Stimulated activated CD8-positive, alpha-beta memory T cell treated with anti-CD3 and anti-CD28 coated beads, Interleukin-15, amount 100 ng/mL, for 48 hours (primary cell): ENCODE measurements around the gene TBX21.
A peak's percentile ranks its signal among the peaks of the same experiment; 100 is the strongest.

Source experiments
- DNase-seq, 2 donors: peaks; one replicate each; pipeline ENCODE4 v3.0.0-alpha.2; 2020; ENCODE audit warnings: low read depth in 2 of 2

Gene TBX21

DNA sequence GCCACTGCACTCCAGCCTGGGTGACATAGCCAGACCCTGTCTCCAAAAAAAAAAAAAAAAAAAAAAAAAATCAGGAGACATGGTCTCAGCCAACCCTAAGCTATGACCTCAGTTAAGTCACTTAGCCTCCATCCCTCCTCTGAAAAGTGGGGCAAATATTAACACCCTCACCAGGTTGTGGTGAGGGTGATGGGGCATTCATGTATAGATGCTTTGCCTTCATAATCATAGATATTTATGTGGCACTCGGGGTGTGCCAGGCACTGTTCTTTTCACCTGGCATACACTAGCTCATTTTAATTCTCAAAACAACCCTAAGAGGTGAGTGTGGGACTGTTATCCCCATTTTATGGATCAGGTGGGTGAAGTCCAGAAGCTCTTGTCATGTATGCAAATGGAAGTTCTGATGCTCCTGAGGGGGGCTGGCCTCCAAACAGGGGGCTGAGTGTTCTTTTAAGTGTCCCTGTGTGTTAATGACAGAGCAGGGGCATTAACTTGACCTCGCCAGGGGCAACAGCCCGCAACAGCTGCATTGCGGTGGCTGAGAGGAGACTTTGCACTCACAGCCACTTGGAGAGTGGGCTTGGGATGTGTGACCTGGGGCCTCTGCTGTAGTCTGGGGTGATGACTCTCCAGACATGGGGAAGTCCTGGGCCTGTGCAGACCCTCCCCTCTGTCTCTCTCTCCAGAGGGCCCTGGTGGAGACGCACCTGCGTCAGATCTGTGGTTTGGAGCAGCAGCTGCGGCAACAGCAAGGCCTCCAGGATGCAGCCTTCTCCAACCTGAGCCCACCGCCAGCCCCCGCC lies 34.9 kb upstream of the TBX21 start:
- no peak for DNase-seq

DNA sequence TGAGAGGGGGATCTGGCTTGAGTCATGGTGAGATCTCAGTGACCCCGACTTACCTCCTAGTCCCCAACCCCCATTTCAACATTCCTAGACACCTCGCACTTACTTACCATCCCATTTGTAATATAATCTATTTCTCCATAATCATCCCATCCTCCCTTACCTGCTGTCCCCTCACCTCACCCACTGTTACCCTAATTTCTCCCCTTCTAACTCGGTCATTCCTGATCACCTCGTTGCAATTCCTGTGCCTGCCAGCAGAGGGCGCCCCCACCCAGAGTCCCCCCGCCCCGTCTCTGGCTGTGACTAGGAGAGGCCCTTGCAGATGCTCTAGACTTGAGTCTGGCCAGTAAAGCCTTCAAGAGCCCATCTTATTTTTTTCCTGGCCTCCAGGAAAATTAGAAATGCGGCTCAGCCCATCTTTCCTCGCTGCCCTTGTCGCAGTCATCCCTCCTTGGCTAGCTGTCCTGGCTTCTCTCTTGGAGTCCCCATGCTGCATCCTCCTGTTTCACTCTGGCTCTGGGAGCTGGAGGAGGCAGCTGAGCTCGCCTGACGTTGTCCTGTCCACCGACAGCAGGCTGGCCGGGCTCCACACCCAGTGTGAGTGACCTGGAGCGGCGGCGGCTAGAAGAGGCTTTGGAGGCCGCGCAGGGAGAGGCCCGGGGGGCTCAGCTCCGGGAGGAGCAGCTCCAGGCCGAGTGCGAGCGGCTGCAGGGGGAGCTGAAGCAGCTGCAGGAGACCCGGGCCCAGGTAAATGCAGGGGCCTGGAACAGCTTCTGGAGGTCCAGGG lies 34.1 kb upstream of the TBX21 start:
- DNase-seq = peak; percentile 62 to 71

DNA sequence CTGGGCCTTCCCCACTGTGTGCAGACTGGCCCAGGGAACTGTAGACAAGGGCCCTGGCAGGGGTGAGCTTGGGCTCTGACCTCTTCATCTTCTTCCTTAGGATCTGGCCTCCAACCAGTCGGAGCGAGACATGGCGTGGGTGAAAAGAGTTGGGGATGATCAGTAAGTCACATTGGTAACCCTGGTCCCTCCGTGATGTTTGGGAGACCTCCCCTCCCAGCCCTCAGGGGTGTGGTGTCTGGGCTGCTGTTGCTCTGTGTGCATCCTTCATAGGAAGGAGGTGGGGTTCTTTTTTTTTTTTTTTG lies 33.5 kb upstream of the TBX21 start:
- no peak for DNase-seq

GRCh38 chr17:47700471-47701449 lies 32.3 kb upstream of the TBX21 start:
- DNase-seq = no peak

DNA sequence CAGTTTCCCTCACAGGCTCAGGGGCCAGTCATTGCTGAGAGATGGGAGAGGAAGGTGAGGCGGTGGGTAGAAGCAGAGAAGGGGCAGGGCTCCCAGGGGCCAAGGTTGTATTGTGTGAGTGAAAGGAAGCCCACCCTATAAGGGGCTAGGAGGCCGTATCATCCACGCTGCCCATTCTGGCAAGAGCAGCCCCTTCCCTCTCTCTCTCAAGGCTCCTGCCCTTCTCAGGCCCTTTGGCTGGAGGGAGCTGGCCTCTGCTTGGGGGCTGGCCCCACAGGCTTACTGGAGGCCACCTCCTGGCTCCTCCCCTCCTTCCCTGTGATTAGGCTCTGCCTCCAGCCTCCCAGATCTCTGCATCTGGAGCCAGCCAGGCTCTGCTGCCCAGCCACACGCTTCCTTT lies 31.4 kb upstream of the TBX21 start:
- no peak for DNase-seq

GRCh38 chr17:47702391-47702995 lies 30.5 kb upstream of the TBX21 start:
- no peak for DNase-seq

GRCh38 chr17:47703191-47703591 lies 29.8 kb upstream of the TBX21 start:
- peak; percentile 54 to 71 for DNase-seq

- no peak for DNase-seq
Observed at GRCh38 chr17:47703671-47704070, 29.4 kb upstream of the TBX21 start.

- no peak for DNase-seq
Observed at GRCh38 chr17:47704116-47704515, 28.9 kb upstream of the TBX21 start.

DNA sequence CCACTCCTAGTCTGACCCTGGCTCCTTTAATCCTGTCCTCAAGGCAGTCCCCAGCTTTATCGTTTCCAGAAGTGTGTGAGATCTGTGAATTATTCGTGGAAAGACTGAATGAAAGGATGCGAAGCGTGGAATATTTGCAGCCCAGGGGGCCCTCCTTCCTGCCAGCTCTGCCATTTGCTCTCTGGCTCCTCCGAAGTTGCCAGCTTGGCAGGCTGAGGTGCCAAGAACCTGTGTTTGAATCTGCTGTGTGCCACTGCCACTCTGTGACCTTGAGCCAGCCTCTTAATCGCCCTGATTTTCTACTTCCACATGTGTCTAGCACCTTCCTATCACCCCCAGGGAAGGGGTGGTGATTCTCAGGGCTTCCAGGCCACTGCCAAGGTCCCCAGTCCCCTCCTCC lies 28.3 kb upstream of the TBX21 start:
- DNase-seq = no peak

GRCh38 chr17:47705536-47706530 lies 27.2 kb upstream of the TBX21 start:
- DNase-seq = peak in 1 of 2 donors; percentile 51

GRCh38 chr17:47707056-47707804 lies 25.8 kb upstream of the TBX21 start:
- no peak for DNase-seq

GRCh38 chr17:47707884-47708283 lies 25.2 kb upstream of the TBX21 start:
- DNase-seq = no peak

GRCh38 chr17:47708312-47708863 lies 24.6 kb upstream of the TBX21 start:
- DNase-seq = no peak

GRCh38 chr17:47708864-47709541 lies 24.0 kb upstream of the TBX21 start:
- DNase-seq = no peak

DNA sequence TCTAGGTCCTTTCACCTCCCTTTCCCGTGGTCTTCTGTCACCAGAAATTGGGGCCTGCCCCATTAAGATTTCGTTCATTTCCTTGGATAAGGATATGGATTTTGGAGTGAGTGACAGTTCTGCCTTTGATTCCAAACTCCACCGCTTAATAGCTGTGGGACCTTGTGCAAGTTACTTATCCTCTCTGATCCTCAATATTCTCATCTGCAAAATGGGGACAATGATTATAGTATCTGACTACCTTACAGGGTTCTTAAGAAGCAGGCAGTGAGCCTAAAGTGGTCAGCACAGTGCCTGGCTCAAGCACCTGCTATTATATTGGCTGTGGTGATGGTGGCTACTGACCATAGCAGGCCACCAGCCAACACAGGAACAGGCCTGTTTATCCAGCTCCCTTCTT lies 23.4 kb upstream of the TBX21 start:
- no peak for DNase-seq

GRCh38 chr17:47711366-47712099 lies 21.5 kb upstream of the TBX21 start:
- DNase-seq = no peak
